Lung (tissue), 12 donors: ENCODE data around the gene CNRIP1. TPM values are rescaled to one million over a fixed set of nuclear protein-coding genes. Genes with fewer than 3 reads are reported as not detected.

Source experiments
- ATAC-seq: fragments of 200-7000 bp; cut with Tn5 transposase; one replicate; pipeline ENCODE4 v1.9.1; 2020; ENCODE audit warnings: moderate number of reproducible peaks; ENCODE audit not compliant: insufficient read depth, low FRiP score
- DNase-seq, 3 donors: peaks; one replicate each; pipeline ENCODE4 v3.0.0-alpha.2; 2013 to 2017
- H3K27ac ChIP-seq, 2 donors: one replicate each; pipeline ENCODE4 v1.5.1; 2013; ENCODE audit warnings: mild to moderate bottlenecking in 2 of 2, moderate library complexity in 2 of 2, control low read depth in 1 of 2, inconsistent platforms in 1 of 2, low read depth in 1 of 2, low read length in 1 of 2
- H3K27me3 ChIP-seq, 3 donors: one replicate each; pipeline ENCODE4 v1.5.1; 2013; ENCODE audit warnings: low read length in 2 of 3; ENCODE audit not compliant: control insufficient read depth in 3 of 3, insufficient read depth in 3 of 3
- H3K36me3 ChIP-seq, 4 donors: one replicate each; pipeline ENCODE4 v1.5.1; 2013; ENCODE audit warnings: low read length in 4 of 4, mild to moderate bottlenecking in 1 of 4, moderate library complexity in 1 of 4; ENCODE audit not compliant: control insufficient read depth in 4 of 4, insufficient read depth in 4 of 4
- H3K4me1 ChIP-seq, 5 donors: one replicate each; pipeline ENCODE4 v1.5.1; 2013; ENCODE audit warnings: low read length in 5 of 5, mild to moderate bottlenecking in 2 of 5, moderate library complexity in 1 of 5; ENCODE audit not compliant: control insufficient read depth in 5 of 5, insufficient read depth in 5 of 5
- H3K4me3 ChIP-seq: one replicate; pipeline ENCODE4 v1.5.1; 2013; ENCODE audit warnings: mild to moderate bottlenecking, control low read depth, moderate library complexity
- H3K9ac ChIP-seq, 2 donors: one replicate each; pipeline ENCODE4 v1.5.1; 2013; ENCODE audit warnings: low read length in 2 of 2, control low read depth in 1 of 2; ENCODE audit not compliant: insufficient read depth in 1 of 2
- H3K9me3 ChIP-seq, 4 donors: one replicate each; pipeline ENCODE4 v1.5.1; 2013; ENCODE audit warnings: low read length in 3 of 4, mild to moderate bottlenecking in 1 of 4, moderate library complexity in 1 of 4; ENCODE audit not compliant: control insufficient read depth in 4 of 4, insufficient read depth in 3 of 4
- WGBS, 2 donors: extraction: QIAGEN DNeasy Blood & Tissue Kit; methylation state at CpG; one replicate each; pipeline ENCODE4 v1.1.7; 2013; 5-methylcytosine and 5-hydroxymethylcytosine counted together
- polyA plus RNA-seq, 2 donors: library from polyadenylated mRNA; stranded (reverse); fragments of 200-250 nt; gene quantifications; one replicate each; pipeline ENCODE4 v1.2.1, GENCODE V29; 2013
- total RNA-seq, 2 donors: library from RNA; depleted of rRNA in 1 of 2; stranded (reverse); fragments of >200 nt in 1 of 2; gene quantifications; one replicate each; pipeline ENCODE4 v1.2.1, GENCODE V29; 2014 to 2021
- TF ChIP-seq, protein P1 (sequence below): IDR thresholded peaks from 2 replicates; pipeline ENCODE4 v1.5.1; 2012; ENCODE audit warnings: mild to moderate bottlenecking; ENCODE audit errors: control extremely low read depth, extremely low read depth
- donor health status: control.
- donor health status: control.
- donor health status: Bipolar disorder and iron deficiency.
- donor health status: healthy.
- donor health status: DM: yes; HTN: yes; CAD: no.

CNRIP1 gene
- total and polyA plus RNA-seq, 4 donors, result 9.0 to 29.3 (median 14.5) TPM

DNA sequence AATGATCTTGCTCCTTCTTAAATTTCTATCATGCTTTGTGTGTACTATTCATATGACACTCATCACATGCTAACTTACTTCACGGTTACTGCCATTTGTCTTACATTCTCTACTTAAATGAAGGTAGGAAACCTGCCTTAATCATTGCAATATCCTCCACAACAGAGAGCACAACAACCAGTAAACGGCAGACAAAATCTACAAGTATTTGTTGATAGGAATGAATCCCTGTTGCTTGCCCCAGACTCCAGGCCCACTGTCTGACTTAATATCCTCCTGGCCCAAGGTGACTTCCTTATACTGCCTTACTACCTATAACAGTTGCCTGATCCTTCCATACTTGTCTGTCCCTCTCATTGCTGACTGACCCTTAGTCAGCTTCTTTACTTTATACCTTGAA is 70.9 kb downstream of the CNRIP1 start:
- H3K9me3 ChIP-seq, result no peaks in the 10 kb centered on the region
- no peak overlapping the region for H3K27ac ChIP-seq
- H3K9ac ChIP-seq, result no peak overlapping the region
- 53 to 61% methylated on average over 2 of the region's 2 CpGs for WGBS, 2 donors
- no peaks in the 10 kb centered on the region for H3K27me3 ChIP-seq
- H3K36me3 ChIP-seq, result peaks cover 0 to 4% (median 0%) of the 10 kb centered on the region in 4 donors
- DNase-seq, result no peak
- TF ChIP-seq, protein P1, sequence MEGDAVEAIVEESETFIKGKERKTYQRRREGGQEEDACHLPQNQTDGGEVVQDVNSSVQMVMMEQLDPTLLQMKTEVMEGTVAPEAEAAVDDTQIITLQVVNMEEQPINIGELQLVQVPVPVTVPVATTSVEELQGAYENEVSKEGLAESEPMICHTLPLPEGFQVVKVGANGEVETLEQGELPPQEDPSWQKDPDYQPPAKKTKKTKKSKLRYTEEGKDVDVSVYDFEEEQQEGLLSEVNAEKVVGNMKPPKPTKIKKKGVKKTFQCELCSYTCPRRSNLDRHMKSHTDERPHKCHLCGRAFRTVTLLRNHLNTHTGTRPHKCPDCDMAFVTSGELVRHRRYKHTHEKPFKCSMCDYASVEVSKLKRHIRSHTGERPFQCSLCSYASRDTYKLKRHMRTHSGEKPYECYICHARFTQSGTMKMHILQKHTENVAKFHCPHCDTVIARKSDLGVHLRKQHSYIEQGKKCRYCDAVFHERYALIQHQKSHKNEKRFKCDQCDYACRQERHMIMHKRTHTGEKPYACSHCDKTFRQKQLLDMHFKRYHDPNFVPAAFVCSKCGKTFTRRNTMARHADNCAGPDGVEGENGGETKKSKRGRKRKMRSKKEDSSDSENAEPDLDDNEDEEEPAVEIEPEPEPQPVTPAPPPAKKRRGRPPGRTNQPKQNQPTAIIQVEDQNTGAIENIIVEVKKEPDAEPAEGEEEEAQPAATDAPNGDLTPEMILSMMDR, result no peak
- H3K4me3 ChIP-seq, result no peak overlapping the region
- ATAC-seq, result no peak
- H3K4me1 ChIP-seq, result peaks cover 6 to 36% (median 13%) of the 10 kb centered on the region in 5 donors

DNA sequence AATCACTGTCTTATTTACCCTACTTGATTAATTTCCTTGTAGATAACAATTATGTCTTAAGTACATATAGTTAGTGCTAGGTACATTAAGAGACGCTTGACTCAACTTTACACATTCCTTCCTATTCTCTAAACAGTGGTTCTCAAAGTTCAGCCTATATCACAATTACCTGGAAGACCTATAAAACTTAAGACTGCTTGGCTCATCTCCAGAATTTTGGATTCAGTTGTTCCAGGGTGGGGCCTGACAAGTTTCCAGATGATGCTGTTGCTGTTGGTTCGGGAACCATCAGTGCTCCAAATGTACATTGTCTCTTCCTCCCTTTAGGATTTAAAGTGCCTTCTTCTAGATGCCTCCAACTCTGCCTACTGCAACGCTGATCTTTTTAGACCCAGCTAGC is 71.4 kb downstream of the CNRIP1 start:
- DNase-seq (no peak), ATAC-seq (no peak)
- no peak overlapping the region for H3K9ac ChIP-seq
- no peak overlapping the region for H3K27ac ChIP-seq
- H3K4me3 ChIP-seq, result no peak overlapping the region
- H3K27me3 ChIP-seq, result no peaks in the 10 kb centered on the region
- WGBS, 2 donors, result 68% methylated on average over 3 of the region's 3 CpGs
- TF ChIP-seq, protein P1, result no peak
- H3K4me1 ChIP-seq, result peaks cover 6 to 36% (median 12%) of the 10 kb centered on the region in 5 donors
- no peaks in the 10 kb centered on the region for H3K9me3 ChIP-seq
- H3K36me3 ChIP-seq, result peaks cover 0 to 4% (median 0%) of the 10 kb centered on the region in 4 donors

DNA sequence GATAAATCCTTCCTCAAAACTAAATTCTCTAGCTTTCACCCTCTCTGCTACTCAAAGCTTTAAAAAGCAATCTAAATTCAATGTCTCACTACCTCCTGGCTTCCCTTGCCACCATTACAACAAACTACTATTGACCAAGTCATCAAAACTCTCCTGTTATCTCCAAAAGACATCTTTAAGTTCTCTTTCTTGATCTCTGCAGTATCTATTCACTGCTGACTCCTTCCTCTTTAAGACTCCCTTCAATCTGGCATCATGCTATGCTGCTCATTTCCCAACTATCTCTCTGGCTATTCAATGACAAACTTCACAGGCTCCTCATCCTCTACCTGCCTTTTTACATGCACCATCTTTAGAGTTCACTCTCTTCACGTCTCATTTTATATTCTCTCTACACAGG is 73.4 kb downstream of the CNRIP1 start:
- no peak overlapping the region for H3K27ac ChIP-seq
- H3K36me3 ChIP-seq, result peaks cover 0 to 4% (median 1%) of the 10 kb centered on the region in 4 donors
- ATAC-seq (no peak), DNase-seq (no peak)
- WGBS, 2 donors, result 61 to 86% methylated on average over 1 of the region's 1 CpG
- H3K9me3 ChIP-seq, result no peaks in the 10 kb centered on the region
- no peak overlapping the region for H3K9ac ChIP-seq
- no peaks in the 10 kb centered on the region for H3K27me3 ChIP-seq
- no peak overlapping the region for H3K4me3 ChIP-seq
- TF ChIP-seq, protein P1, result no peak
- peaks cover 6 to 36% (median 12%) of the 10 kb centered on the region in 5 donors for H3K4me1 ChIP-seq

DNA sequence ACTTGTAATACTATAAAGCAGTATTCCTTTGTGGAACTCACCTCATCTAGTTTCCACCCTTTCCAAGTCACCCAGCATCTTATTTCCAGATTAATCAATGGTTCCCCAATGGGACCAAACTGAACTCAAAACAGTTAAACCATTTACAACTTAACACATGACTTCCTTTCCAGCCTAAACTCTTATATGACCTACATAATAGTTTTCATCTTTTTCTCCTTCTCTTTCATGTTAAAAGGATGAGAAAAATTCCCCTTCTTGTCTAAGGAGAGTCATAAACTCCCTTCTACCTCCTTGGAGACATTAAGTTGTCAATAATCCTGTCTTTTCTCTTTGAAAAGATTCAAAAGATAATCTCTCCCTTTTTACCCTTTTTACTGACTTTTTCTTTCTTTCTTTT is 74.1 kb downstream of the CNRIP1 start:
- peaks cover 6 to 32% (median 10%) of the 10 kb centered on the region in 5 donors for H3K4me1 ChIP-seq
- TF ChIP-seq, protein P1, result no peak
- no peaks in the 10 kb centered on the region for H3K9me3 ChIP-seq

More for the DNA sequence above, 74.1 kb downstream of the CNRIP1 start:
- Histone ChIP-seq H3K27me3 (no peaks in the 10 kb centered on the region), H3K27ac (no peak overlapping the region), H3K4me3 (no peak overlapping the region), H3K36me3 (peaks cover 0 to 4% (median 1%) of the 10 kb centered on the region in 4 donors), H3K9ac (no peak overlapping the region)
- no peak for ATAC-seq
- no peak for DNase-seq
